GM18511 (cell line): Measurements from ENCODE around the gene PCDHGA11.
"Not testable (repeated sequence)": the region's sequence is repeated elsewhere in the genome, so short reads cannot be mapped to it uniquely, and the experiment has no call there.

Source experiments
- ATAC-seq: cut with Tn5 transposase; IDR thresholded peaks from one replicate; pipeline ENCODE4 v1.9.1; 2021; ENCODE audit warnings: mild to moderate bottlenecking, moderate library complexity; ENCODE audit not compliant: unreplicated experiment

The PCDHGA11 gene

DNA sequence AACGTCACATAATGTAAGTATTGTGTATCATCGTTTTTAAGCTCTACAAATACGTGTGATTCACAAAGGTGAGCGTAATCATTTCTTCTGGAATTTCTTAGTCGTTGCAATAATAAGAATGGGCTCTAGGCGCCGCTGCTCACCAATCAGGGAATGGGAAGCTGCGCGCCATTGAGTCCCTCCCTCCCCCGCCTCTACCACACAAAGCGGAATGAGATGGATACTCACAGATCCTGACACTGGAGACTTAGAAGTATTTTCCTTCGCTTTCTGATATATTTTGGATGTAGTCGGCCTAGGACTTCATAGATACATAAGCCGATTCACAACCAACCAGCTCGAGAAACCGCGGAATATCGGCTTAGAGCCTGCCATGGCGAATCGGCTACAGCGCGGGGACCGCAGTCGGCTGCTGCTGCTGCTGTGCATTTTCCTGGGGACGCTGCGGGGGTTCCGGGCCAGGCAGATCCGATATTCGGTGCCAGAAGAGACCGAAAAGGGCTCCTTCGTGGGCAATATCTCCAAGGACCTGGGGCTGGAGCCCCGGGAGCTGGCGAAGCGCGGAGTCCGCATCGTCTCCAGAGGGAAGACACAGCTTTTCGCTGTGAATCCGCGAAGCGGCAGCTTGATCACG is at the start of gene PCDHGA11:
Gene PCDHGA11 (plus strand): TSS at position 197 of the 634 bp plus-strand sequence. CDS start 177 bp downstream, at position 374.
- peak; percentile 60 for ATAC-seq

DNA sequence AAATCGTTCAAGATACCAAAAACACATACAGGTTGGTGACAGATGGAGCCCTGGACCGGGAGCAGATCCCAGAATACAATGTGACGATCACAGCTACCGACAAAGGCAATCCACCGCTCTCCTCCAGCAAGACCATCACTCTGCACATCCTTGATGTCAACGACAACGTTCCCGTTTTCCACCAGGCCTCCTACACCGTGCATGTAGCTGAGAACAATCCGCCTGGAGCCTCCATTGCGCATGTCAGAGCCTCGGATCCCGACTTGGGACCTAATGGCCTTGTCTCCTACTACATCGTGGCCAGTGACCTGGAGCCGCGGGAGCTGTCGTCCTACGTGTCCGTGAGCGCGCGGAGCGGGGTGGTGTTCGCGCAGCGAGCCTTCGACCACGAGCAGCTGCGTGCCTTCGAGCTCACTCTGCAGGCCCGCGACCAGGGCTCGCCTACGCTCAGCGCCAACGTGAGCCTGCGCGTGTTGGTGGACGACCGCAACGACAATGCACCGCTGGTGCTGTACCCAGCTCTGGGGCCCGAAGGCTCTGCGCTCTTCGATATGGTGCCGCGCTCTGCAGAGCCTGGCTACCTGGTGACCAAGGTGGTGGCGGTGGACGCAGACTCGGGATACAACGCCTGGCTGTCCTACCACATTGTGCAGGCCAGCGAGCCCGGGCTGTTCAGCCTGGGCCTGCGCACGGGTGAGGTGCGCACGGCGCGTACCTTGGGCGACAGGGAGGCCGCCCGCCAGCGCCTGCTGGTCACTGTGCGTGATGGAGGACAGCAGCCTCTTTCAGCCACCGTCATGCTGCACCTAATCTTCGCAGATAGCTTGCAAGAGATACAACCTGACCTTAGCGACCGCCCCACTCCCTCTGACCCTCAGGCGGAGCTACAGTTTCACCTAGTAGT is 49.0 kb upstream of the PCDHGA11 start:
- ATAC-seq, result no peak

DNA sequence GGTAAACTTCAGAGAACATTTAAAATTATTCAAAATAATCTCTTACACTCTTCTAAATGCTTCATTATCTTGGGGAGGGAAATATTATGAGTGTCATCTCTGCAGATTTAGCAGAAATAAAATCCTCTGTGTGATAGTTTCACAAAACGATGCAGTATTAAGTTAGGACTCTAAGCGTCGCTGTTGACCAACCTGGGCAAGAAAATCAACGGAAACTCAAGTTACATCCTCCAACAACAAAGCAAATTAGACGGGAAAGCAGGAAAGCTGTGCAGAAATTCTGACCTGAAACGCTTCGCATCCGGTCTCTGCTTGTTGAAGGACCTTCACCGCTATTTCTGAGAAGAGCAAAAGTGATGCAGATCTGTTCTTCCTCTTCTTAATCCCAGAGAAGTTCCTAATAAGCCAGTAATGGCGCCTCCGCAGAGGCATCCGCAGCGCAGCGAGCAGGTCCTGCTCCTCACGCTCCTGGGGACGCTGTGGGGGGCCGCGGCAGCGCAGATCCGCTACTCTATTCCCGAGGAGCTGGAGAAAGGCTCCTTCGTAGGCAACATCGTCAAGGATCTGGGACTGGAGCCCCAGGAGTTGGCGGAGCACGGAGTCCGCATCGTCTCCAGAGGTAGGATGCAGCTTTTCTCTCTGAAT is 47.1 kb upstream of the PCDHGA11 start, which contains the start of gene PCDHGA6:
Gene PCDHGA6 (plus strand): TSS at position 219 of the 645 bp plus-strand sequence. CDS start 193 bp downstream, at position 412.
- no peak for ATAC-seq

DNA sequence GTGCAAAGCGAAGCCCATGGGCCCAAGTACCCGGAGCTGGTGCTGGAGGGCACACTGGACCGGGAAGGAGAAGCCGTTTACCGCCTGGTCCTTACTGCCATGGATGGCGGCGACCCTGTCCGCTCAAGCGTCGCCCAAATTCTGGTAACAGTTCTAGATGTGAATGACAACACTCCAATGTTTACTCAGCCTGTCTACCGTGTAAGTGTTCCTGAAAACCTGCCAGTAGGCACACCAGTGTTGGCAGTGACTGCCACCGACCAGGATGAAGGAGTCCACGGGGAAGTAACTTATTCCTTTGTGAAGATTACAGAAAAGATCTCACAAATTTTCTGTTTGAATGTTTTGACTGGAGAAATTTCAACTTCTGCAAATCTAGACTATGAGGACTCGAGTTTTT is 46.2 kb upstream of the PCDHGA11 start:
- ATAC-seq, result no peak

GRCh38 chr5:141375444-141376155 is 45.3 kb upstream of the PCDHGA11 start:
- not testable (repeated sequence) for ATAC-seq

DNA sequence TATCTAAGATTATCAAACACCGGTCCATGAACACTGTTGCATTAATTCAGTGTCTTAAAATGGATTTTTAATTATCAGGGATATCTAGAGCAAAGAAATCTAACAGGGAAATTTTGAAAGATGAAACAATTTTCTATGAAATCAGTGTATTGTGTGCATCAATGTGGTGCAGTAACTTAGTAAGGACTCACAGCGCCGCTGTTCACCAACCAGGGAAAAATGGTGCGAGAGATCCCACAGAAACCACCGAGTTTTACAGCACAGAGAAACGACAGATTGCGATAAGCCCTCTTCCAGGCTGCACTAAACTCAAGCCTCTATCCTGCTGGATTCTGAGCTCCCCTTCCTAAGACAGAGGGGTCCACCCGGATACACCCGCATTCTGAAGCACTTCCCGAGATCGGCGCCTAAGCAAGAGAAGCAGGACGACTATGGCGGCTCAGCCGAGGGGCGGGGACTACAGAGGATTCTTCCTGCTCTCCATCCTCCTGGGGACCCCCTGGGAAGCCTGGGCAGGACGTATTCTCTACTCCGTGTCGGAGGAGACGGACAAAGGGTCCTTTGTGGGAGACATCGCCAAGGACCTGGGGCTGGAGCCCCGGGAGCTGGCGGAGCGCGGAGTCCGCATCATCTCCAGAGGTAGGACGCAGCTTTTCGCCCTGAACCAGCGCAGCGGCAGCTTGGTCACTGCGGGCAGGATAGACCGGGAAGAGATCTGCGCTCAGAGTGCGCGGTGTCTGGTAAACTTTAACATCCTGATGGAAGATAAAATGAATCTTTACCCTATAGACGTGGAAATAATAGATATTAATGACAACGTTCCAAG is 38.2 kb upstream of the PCDHGA11 start, which contains the start of gene PCDHGA7:
Gene PCDHGA7 (plus strand): TSS at position 274 of the 826 bp plus-strand sequence. CDS start 158 bp downstream, at position 432.
- no peak for ATAC-seq

- ATAC-seq, result no peak
Observed at GRCh38 chr5:141383345-141383744, 37.5 kb upstream of the PCDHGA11 start.

DNA sequence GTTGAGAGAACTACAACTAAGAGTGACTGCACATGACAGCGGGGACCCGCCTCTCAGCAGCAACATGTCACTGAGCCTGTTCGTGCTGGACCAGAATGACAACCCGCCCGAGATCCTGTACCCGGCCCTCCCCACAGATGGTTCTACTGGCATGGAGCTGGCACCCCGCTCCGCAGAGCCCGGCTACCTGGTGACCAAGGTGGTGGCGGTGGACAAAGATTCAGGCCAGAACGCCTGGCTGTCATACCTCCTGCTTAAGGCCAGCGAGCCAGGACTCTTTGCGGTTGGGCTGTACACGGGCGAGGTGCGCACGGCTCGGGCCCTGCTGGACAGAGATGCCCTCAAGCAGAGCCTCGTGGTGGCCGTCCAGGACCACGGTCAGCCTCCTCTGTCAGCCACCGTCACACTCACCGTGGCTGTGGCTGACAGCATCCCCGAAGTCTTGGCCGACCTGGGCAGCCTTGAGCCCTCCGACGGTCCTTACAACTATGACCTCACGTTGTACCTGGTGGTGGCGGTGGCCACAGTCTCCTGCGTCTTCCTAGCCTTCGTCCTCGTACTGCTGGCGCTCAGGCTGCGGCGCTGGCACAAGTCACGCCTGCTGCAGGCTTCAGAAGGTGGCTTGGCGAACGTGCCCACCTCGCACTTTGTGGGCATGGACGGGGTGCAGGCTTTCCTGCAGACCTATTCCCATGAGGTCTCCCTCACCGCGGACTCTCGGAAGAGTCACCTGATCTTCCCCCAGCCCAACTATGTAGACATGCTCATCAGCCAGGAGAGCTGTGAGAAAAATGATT is 36.2 kb upstream of the PCDHGA11 start:
- no peak for ATAC-seq

DNA sequence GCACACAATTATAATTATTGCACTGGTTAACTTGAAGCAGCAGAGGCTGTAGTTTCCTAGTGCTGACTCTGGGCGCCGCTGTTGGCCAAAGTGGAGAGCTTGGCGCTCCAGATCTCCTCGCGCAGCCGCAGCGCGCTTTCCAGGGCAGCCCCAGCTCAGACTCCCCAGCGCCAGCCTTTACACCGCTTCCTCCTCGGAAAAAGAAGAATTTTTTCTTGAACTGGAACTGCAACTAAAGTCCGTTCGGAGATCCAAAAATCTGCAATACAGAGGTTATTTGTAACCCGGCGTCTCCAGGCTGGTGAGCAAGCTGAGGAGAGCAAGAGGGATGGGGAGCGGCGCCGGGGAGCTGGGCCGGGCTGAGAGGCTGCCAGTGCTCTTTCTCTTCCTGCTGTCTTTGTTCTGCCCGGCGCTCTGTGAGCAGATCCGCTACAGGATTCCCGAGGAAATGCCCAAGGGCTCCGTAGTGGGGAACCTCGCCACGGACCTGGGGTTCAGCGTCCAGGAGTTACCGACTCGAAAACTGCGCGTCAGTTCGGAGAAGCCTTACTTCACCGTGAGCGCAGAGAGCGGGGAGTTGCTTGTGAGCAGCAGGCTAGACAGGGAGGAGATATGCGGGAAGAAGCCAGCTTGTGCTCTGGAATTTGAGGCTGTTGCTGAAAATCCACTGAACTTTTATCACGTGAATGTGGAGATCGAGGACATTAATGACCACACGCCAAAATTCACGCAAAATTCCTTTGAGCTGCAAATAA is 33.1 kb upstream of the PCDHGA11 start, which contains the start of gene PCDHGB4:
Gene PCDHGB4 (plus strand): TSS at position 142 of the 755 bp plus-strand sequence. CDS start 187 bp downstream, at position 329.
- ATAC-seq, result peak; percentile 97

- ATAC-seq, result no peak
Observed at GRCh38 chr5:141388661-141389060, 32.2 kb upstream of the PCDHGA11 start.

DNA sequence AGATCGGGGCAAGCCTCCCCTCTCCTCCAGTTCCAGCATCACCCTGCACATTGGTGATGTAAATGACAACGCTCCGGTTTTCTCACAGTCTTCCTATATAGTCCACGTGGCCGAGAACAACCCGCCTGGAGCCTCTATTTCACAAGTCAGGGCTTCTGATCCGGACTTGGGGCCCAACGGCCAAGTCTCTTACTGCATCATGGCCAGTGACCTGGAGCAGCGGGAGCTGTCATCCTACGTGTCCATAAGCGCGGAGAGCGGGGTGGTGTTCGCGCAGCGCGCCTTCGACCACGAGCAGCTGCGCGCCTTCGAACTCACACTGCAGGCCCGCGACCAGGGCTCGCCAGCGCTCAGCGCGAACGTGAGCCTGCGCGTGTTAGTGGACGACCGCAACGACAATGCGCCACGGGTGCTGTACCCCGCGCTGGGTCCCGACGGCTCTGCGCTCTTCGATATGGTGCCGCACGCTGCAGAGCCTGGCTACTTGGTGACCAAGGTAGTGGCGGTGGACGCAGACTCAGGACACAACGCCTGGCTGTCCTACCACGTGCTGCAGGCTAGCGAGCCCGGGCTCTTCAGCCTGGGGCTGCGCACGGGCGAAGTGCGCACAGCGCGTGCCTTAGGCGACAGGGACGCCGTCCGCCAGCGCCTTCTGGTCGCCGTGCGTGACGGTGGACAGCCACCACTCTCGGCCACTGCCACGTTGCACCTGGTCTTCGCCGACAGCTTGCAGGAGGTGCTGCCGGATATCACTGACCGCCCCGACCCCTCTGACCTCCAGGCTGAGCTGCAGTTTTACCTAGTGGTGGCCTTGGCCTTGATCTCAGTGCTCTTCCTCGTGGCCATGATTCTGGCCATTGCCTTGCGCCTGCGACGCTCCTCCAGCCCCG is 31.5 kb upstream of the PCDHGA11 start:
- no peak for ATAC-seq

DNA sequence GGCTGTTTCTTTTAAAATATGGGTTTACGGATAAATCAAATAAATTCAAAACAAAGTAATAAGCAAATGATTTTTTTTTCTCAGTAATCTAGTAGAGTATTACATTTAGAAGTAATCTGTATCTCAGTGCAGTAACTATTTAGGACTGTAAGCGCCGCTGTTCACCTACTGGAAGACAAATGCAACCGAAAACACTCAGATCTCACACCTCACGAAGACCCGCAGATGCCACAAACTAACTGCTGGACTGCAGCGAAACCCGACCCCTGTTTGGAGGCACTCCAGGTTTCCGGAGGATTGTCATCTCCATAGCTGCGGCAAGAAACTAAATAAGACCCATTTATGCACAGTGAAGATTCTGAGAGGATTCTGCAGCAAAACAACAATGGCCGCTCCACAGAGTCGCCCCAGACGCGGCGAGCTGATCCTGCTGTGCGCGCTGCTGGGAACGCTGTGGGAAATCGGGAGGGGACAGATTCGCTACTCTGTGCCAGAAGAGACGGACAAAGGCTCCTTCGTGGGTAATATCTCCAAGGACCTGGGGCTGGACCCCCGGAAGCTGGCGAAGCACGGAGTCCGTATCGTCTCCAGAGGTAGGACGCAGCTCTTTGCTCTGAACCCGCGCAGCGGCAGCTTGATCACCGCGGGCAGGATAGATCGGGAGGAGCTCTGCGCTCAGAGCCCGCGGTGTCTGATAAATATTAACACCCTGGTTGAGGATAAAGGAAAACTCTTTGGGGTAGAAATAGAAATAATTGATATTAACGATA is 28.2 kb upstream of the PCDHGA11 start, which contains the start of gene PCDHGA8:
Gene PCDHGA8 (plus strand): TSS at position 205 of the 770 bp plus-strand sequence. CDS start 181 bp downstream, at position 386.
- no peak for ATAC-seq

DNA sequence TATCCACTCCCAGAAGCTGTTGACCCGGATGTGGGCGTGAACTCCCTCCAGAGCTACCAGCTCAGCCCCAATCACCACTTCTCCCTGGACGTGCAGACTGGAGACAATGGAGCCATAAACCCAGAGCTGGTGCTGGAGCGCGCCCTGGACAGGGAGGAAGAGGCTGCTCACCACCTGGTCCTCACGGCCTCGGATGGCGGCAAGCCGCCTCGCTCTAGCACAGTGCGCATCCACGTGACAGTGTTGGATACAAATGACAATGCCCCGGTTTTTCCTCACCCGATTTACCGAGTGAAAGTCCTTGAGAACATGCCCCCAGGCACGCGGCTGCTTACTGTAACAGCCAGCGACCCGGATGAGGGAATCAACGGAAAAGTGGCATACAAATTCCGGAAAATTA is 27.6 kb upstream of the PCDHGA11 start:
- ATAC-seq, result no peak

- ATAC-seq, result not testable (repeated sequence)
Observed at GRCh38 chr5:141394401-141395187, 26.3 kb upstream of the PCDHGA11 start.

GRCh38 chr5:141397756-141398551 is 22.9 kb upstream of the PCDHGA11 start, which contains the start of gene PCDHGB5:
Gene PCDHGB5, plus strand, starts transcription at chr5:141397947. Its CDS starts 181 bp downstream, at chr5:141398128.
- not testable (repeated sequence) for ATAC-seq
